Measurements from ENCODE around the gene EXOC4. TPM values are rescaled to one million over a fixed set of nuclear protein-coding genes. Genes with fewer than 3 reads are reported as not detected.

The EXOC4 gene
- total and polyA plus RNA-seq, 2 of the 13 experiments (the other 11 are each of a cell fraction or from before 2014, with no cell fraction given) = 22.5 to 39.0 TPM

DNA sequence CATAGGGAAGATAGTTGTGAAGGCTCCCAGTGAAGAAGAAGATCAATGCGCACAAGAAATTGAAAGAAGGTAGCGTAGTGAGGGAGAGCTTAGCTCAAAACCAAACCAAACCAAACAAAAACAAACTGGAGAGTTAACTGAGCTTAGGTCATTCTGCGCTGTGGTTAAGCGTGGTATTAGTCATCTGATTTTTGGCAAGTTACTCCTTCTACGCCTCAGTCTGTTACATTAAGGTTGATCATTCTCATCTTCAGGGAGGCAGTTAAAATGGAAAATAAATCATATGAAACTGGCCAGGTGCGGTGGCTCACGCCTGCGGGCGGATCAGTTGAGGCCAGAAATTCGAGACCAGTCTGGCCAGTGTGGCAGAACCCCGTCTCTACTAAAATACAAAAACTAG is 259.7 kb downstream of the EXOC4 start:
- Histone ChIP-seq H3K9ac (ENCODE audit: insufficient read depth, low read depth, low read length) (no peak overlapping the region), H3K4me2 (ENCODE audit: low read depth, low read length) (no peak overlapping the region), H3K9me3 (ENCODE audit: low read length) (no peaks in the 10 kb centered on the region), H3K4me1 (ENCODE audit: insufficient read depth, low read length) (no peaks in the 10 kb centered on the region), H3K27ac (ENCODE audit: extremely low read length, insufficient read depth, low read length) (no peak overlapping the region), H3K27me3 (ENCODE audit: control insufficient read depth in 1 of 2, insufficient read depth in 2 of 2, low read length in 2 of 2) (no peaks in the 10 kb centered on the region), H3K79me2 (ENCODE audit: insufficient read depth, low read length) (no peaks in the 10 kb centered on the region), H3K4me3 (replicated peaks in 1 of 3; ENCODE audit: insufficient read depth in 1 of 3, low read depth in 2 of 3, low read length in 3 of 3) (no peak overlapping the region), H4K20me1 (ENCODE audit: insufficient read depth, low read length) (no peaks in the 10 kb centered on the region), H2AFZ (ENCODE audit: low read length) (no peak overlapping the region), H3K36me3 (replicated peaks in 1 of 2; ENCODE audit: control insufficient read depth in 1 of 2, insufficient read depth in 2 of 2, low read length in 2 of 2) (no peaks in the 10 kb centered on the region)
- FAIRE-seq (no peak), ATAC-seq (no peak), DNase-seq (ENCODE audit: low spot score) (no peak)
- CTCF ChIA-PET (ENCODE audit: low intra/inter-chr PET ratio, low total read pairs) = no interaction called here
- intact Hi-C loops (cut with micrococcal nuclease; ENCODE audit: unreplicated experiment) = no loop called here
- 97% methylated on average over 11 of the region's 11 CpGs for WGBS (ENCODE audit: low lambda C conversion rate)
- POLR2A ChIA-PET = no interaction called here
- no TSS peak for BruUV-seq (replicated peaks)
- no peak for TF ChIP-seq NFE2L1 (CRISPR knock-in tag; IDR thresholded peaks at IDR 0.05; ENCODE audit: borderline replicate concordance)
- no peak for TF ChIP-seq ZNF317 (CRISPR knock-in tag; IDR thresholded peaks at IDR 0.05)
- no peak for TF ChIP-seq ZKSCAN8 (CRISPR knock-in tag; IDR thresholded peaks at IDR 0.05; ENCODE audit: borderline replicate concordance)
- TF ChIP-seq IRF1 (CRISPR knock-in tag; IDR thresholded peaks at IDR 0.05; ENCODE audit: low read depth) = no peak
- TF ChIP-seq, protein P1, sequence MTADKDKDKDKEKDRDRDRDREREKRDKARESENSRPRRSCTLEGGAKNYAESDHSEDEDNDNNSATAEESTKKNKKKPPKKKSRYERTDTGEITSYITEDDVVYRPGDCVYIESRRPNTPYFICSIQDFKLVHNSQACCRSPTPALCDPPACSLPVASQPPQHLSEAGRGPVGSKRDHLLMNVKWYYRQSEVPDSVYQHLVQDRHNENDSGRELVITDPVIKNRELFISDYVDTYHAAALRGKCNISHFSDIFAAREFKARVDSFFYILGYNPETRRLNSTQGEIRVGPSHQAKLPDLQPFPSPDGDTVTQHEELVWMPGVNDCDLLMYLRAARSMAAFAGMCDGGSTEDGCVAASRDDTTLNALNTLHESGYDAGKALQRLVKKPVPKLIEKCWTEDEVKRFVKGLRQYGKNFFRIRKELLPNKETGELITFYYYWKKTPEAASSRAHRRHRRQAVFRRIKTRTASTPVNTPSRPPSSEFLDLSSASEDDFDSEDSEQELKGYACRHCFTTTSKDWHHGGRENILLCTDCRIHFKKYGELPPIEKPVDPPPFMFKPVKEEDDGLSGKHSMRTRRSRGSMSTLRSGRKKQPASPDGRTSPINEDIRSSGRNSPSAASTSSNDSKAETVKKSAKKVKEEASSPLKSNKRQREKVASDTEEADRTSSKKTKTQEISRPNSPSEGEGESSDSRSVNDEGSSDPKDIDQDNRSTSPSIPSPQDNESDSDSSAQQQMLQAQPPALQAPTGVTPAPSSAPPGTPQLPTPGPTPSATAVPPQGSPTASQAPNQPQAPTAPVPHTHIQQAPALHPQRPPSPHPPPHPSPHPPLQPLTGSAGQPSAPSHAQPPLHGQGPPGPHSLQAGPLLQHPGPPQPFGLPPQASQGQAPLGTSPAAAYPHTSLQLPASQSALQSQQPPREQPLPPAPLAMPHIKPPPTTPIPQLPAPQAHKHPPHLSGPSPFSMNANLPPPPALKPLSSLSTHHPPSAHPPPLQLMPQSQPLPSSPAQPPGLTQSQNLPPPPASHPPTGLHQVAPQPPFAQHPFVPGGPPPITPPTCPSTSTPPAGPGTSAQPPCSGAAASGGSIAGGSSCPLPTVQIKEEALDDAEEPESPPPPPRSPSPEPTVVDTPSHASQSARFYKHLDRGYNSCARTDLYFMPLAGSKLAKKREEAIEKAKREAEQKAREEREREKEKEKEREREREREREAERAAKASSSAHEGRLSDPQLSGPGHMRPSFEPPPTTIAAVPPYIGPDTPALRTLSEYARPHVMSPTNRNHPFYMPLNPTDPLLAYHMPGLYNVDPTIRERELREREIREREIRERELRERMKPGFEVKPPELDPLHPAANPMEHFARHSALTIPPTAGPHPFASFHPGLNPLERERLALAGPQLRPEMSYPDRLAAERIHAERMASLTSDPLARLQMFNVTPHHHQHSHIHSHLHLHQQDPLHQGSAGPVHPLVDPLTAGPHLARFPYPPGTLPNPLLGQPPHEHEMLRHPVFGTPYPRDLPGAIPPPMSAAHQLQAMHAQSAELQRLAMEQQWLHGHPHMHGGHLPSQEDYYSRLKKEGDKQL (CRISPR knock-in tag; IDR thresholded peaks at IDR 0.05; ENCODE audit: low read depth) = no peak
- TF ChIP-seq MAFG (CRISPR knock-in tag; IDR thresholded peaks at IDR 0.05) = no peak
- no peak for TF ChIP-seq ZNF468 (CRISPR knock-in tag; IDR thresholded peaks at IDR 0.05)
- no peak for TF ChIP-seq ZMYM4 (CRISPR knock-in tag; IDR thresholded peaks at IDR 0.05)
- no peak for TF ChIP-seq EED (CRISPR knock-in tag; IDR thresholded peaks at IDR 0.05)
- no peak for TF ChIP-seq ZNF674 (CRISPR knock-in tag; IDR thresholded peaks at IDR 0.05; ENCODE audit: low read depth)
- TF ChIP-seq, protein P2, sequence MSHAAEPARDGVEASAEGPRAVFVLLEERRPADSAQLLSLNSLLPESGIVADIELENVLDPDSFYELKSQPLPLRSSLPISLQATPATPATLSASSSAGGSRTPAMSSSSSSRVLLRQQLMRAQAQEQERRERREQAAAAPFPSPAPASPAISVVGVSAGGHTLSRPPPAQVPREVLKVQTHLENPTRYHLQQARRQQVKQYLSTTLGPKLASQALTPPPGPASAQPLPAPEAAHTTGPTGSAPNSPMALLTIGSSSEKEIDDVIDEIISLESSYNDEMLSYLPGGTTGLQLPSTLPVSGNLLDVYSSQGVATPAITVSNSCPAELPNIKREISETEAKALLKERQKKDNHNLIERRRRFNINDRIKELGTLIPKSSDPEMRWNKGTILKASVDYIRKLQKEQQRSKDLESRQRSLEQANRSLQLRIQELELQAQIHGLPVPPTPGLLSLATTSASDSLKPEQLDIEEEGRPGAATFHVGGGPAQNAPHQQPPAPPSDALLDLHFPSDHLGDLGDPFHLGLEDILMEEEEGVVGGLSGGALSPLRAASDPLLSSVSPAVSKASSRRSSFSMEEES (CRISPR knock-in tag; IDR thresholded peaks at IDR 0.05) = no peak
- TF ChIP-seq U2AF2 (IDR thresholded peaks at IDR 0.05; ENCODE audit: low read depth, low read length) = no peak
- no peak for TF ChIP-seq ZNF749 (CRISPR knock-in tag; IDR thresholded peaks at IDR 0.05; ENCODE audit: borderline replicate concordance)
- no peak for TF ChIP-seq SMARCC2 (IDR thresholded peaks at IDR 0.05)
- TF ChIP-seq GMEB1 (CRISPR knock-in tag; IDR thresholded peaks at IDR 0.05; ENCODE audit: borderline replicate concordance) = no peak
- no peak for TF ChIP-seq RARA (CRISPR knock-in tag; IDR thresholded peaks at IDR 0.05)
- in situ Hi-C loops (cut with HindIII; ENCODE audit: extremely low pct_ligation_motif_present, low pct_unique_long_range_greater_than_20kb) = no loop called here

All from HepG2 (cell line).